ENCODE measurements around the gene CALHM6. TPM values are rescaled to one million over a fixed set of nuclear protein-coding genes. Genes with fewer than 3 reads are reported as not detected.

The CALHM6 gene
- total and polyA plus RNA-seq, 2 experiments from 2014 or later, result 1.2 to 1.6 TPM

- TF ChIP-seq ZNF462 (CRISPR knock-in tag; IDR thresholded peaks at IDR 0.05), result no peak
- no peak for TF ChIP-seq CTCF (conservative IDR thresholded peaks at IDR 0.05; ENCODE audit: low read depth in 2 of 2)
- no peak for TF ChIP-seq EZH2 (IDR thresholded peaks at IDR 0.05; ENCODE audit: low read depth, unreplicated experiment)
Observed at GRCh38 chr6:116491610-116492330, 30.6 kb downstream of the CALHM6 start (continued).

GRCh38 chr6:116492331-116493067, 31.3 kb downstream of the CALHM6 start:
- no peaks in the 10 kb centered on the region for H3K79me2 ChIP-seq (replicated peaks; ENCODE audit: insufficient read depth)
- no peaks in the 10 kb centered on the region for H3F3A ChIP-seq (replicated peaks; ENCODE audit: low read depth)
- peak overlapping the region; percentile 78; the same call in 1 of the 2 replicates for H2AFZ ChIP-seq
- no peak overlapping the region for H3K4me2 ChIP-seq
- no peaks in the 10 kb centered on the region for H3K36me3 ChIP-seq (ENCODE audit: insufficient read depth)
- H3K9me2 ChIP-seq (ENCODE audit: insufficient read depth), result 0 out of 2 replicates have a peak, but pooled peaks cover 3% of the 10 kb centered on the region
- DNase-seq (ENCODE audit: low spot score) (no peak), ATAC-seq (peak; percentile 46; the same call in 1 of the 3 replicates)
- H3K4me1 Mint-ChIP-seq, result peaks cover 3% of the 10 kb centered on the region; the same call in 2 of the 3 replicates
- no peak overlapping the region for H3K27ac Mint-ChIP-seq
- H3K27ac ChIP-seq (ENCODE audit: low read depth), result no peak overlapping the region; the same call in 1 of the 2 replicates
- no peak overlapping the region for H3K4me3 ChIP-seq
- H3K9me3 Mint-ChIP-seq, result peaks cover 4% of the 10 kb centered on the region; the same call in 2 of the 3 replicates
- H3K27me3 ChIP-seq (ENCODE audit: insufficient read depth), result no peaks in the 10 kb centered on the region
- H3K27me3 Mint-ChIP-seq (ENCODE audit: insufficient read depth, low read depth, poor library complexity), result peaks cover 2% of the 10 kb centered on the region
- no peaks in the 10 kb centered on the region for H4K20me1 ChIP-seq (replicated peaks; ENCODE audit: insufficient read depth)
- H3K4me1 ChIP-seq (ENCODE audit: insufficient read depth), result no peaks in the 10 kb centered on the region
- no peaks in the 10 kb centered on the region for H3K36me3 Mint-ChIP-seq (ENCODE audit: low read depth)
- H3K4me3 Mint-ChIP-seq, result no peak overlapping the region
- TF ChIP-seq EZH2 (IDR thresholded peaks at IDR 0.05; ENCODE audit: low read depth, unreplicated experiment) (no peak), ETS1 (IDR thresholded peaks at IDR 0.05) (no peak), POLR2AphosphoS5 (IDR thresholded peaks at IDR 0.05; ENCODE audit: low read depth) (no peak), EZH2phosphoT487 (IDR thresholded peaks at IDR 0.05; ENCODE audit: unreplicated experiment) (no peak), REST (IDR thresholded peaks at IDR 0.05; ENCODE audit: unreplicated experiment) (no peak)
